Hypothalamus (tissue), 51 donors: ENCODE results near the gene SRD5A3.
A peak's percentile ranks its signal among the peaks of the same experiment; 100 is the strongest.

Experiments
- DNase-seq, 51 donors: peaks; one replicate each; lab custom pipeline; 2025; lab: John Stamatoyannopoulos, UW

SRD5A3 gene

GRCh38 chr4:55369968-55370367 is 23.9 kb downstream of the SRD5A3 start:
- no peak for DNase-seq

DNA sequence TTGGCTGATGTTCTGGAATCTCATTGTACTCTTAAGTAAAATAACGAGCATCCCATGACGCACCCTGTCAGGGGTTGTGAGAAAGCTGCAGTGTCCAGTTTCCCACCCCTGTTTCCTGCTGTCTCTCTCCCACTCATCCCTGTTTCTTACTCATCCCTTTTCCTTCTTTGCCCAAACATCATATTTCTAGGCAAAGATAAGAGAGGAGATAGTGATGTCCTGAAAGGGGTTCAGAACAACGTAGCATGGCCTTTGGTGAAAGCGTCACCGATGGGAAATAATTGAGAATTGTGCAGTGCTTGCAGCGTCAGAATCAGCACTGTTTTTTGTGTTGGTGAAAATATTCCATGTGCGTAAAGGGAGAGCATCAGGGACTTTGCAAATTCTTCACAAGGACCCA is 26.2 kb downstream of the SRD5A3 start:
- DNase-seq, result peak in 1 of 51 donors; percentile 32

GRCh38 chr4:55373461-55373860 is 27.4 kb downstream of the SRD5A3 start:
- peak in 5 of 51 donors; percentile 7 to 29 (median 12) for DNase-seq

DNA sequence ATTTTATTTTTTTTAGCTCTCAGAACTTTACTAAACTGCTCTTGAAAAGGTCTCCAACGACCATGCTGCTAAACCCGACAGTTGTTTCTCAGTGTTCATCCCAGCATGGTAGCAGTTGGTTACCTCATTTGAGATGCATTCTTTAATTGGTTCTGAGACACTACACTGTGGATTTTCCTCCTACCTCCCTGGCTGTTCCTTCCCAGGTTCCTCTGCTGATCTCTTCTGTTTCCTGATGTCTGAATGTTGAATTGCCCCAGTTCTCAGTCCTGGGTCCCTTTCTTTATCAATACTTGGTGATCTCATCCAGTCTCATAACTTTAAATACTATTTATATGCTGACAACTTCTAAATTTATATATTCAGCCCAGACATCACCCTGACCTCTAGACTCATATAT is 30.7 kb downstream of the SRD5A3 start:
- DNase-seq, result no peak

DNA sequence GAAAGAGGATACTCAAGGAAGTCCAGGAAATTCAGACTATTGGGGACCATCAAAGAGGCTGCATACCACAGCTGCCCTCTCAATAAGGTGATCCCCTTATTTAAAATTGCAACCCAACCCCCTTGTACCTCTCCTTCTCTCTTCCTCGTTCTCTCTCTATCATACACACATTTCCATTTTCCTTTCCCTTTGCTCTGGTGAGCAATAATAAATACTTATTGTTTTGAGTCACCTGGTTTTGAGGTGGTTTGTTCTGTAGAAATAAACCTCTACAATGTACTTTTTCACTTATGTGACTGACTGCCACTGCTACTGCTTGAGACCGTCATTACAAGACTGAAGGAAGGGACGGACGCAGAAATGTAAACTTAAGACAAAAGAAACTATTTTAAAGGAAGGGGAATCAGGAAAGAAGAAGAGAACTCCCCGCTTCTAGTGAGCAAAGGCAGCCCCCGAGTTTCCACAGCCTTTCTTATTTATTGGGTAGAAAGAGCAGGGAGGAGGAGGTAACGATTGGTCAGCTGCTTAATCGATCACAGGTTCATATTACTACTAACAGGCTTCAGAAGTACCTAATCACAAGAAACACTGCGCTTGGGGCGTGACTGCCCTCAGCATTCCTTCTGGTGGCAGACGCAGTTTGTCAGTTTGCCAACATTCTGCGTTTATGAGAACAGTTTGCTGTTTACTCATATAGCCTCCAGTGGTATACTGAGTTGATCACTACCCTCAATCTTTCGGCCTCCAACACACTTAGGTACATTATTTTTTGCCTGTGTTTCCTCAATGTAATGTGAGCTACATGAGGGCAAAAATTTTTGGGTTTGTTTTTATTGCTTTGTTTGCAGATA is 32.8 kb downstream of the SRD5A3 start:
- no peak for DNase-seq

- no peak for DNase-seq
Measured at GRCh38 chr4:55380576-55380975, 34.5 kb downstream of the SRD5A3 start.

DNA sequence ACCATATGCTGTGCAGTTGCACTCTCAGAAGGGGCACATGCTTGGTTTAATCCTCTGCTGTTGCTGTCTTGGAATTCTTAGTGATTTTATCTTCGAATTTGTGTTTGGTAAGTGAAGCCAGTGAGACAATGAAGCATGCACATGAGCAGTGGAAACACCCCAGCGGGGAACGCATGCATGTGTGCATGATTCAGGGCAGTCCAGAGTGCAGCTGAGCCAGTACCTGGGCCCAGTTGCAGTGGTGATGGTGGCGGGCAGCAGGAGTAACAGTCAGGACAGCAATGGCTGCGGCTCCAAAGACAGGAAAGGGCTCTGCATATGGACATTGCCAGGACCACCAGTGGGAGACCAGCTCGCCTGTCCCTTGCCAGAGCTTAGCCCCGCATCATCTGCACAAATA is 35.5 kb downstream of the SRD5A3 start:
- DNase-seq, result peak in 2 of 51 donors; percentile 17 to 37

GRCh38 chr4:55382488-55383003 is 36.5 kb downstream of the SRD5A3 start:
- DNase-seq, result no peak

GRCh38 chr4:55385201-55385649 is 39.2 kb downstream of the SRD5A3 start:
- no peak for DNase-seq

DNA sequence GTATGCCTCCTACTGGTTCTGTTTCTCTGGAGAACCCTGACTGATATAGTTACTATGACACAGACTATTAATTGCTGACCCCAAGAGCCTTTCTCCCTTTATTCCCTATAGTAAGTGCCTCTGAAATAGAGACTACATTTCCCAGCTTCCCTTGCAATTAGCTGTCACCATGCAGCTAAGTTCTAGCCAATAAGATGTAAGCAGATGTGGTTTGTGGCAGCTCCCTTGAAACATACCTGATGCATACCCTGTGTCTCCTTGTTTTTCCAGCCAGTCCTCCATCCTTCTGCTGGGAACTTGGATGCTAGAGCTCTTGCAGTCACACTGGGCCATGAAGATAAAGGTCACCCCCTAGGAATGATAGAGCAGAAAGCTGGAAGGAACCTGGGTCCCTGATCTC is 40.0 kb downstream of the SRD5A3 start:
- peak in 1 of 51 donors; percentile 27 for DNase-seq

- no peak for DNase-seq
Measured at GRCh38 chr4:55386840-55387239, 40.8 kb downstream of the SRD5A3 start.

DNA sequence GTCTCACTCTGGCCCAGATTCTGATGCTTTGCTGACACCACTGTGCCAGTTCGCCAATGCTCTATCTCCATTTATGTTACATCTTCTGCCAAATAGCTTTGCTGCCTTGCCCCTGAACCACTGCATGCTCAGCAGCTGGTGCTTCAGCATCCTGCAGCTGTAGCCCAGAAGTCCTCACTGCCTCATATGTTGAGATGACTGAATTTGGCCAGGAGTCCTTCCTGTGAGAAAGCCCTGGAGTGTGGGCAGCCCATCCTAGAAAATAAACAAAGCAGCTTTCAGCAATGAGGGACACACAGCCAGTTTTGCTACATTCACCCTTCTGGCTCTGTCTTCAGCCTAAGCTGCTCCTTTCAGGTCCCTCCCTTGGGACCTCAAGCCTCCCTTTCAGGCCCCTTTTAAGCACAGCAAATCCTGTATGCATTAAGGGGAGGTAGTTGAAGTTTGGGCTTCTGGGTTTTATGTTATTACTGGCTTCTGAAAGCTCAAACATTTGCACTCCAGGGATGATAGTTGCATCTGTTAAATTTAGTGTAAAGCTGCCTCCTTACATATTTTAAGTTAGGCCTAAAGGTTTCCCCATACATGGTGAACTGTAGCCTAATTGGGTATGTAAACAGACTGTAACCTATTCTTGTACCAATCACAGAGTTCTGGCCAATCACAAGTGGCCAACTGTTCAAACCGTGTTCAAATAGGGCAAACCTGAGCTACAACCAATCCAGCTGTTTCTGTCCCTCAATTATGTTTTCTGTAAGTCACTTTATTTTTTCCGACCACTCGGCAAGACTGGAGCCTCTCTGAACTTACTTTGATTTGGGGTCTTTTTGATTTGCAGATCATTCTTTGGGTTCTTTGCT is 47.6 kb downstream of the SRD5A3 start:
- DNase-seq, result peak in 20 of 51 donors; percentile 7 to 66 (median 24)

GRCh38 chr4:55395218-55395528 is 49.1 kb downstream of the SRD5A3 start:
- no peak for DNase-seq

DNA sequence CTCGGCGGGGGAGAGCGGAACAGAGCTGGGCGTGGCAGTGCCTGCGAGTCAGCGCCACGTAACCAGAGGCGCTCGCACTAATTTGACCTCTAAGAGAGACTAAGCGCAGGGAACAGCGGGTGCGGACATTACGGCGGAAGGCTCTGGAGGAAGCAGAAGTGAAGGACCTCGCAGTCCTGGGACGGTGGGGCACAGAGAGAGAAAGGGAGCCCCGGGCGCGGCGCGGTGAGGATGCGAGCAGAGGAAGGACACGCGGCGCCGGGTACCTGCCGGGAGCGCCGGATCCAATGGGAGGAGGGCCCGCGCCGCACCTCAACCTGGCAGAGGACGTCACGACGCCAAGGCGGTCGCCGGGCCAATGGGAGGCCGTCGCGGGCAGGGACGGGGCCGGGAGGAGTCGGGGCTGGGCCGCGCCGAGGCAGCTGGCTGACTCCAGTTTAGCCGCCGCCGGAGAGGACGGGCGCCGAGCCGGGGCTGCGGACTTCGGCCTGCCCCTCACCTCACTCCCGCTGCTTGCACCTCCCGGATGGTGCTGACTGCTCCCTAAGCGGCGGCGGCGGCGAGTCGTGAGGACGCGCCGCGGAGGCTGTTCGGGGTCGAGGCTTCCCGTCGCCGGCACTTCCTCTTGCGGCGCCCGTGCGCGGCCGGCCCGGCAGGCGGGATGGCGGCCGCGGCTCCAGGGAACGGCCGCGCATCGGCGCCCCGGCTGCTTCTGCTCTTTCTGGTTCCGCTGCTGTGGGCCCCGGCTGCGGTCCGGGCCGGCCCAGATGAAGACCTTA is 49.7 kb downstream of the SRD5A3 start, which contains the start of gene TMEM165:
Gene TMEM165 (plus strand): TSS at position 429 of the 779 bp plus-strand sequence. CDS start 233 bp downstream, at position 662.
- DNase-seq, result peak; percentile 18 to 95 (median 83)

DNA sequence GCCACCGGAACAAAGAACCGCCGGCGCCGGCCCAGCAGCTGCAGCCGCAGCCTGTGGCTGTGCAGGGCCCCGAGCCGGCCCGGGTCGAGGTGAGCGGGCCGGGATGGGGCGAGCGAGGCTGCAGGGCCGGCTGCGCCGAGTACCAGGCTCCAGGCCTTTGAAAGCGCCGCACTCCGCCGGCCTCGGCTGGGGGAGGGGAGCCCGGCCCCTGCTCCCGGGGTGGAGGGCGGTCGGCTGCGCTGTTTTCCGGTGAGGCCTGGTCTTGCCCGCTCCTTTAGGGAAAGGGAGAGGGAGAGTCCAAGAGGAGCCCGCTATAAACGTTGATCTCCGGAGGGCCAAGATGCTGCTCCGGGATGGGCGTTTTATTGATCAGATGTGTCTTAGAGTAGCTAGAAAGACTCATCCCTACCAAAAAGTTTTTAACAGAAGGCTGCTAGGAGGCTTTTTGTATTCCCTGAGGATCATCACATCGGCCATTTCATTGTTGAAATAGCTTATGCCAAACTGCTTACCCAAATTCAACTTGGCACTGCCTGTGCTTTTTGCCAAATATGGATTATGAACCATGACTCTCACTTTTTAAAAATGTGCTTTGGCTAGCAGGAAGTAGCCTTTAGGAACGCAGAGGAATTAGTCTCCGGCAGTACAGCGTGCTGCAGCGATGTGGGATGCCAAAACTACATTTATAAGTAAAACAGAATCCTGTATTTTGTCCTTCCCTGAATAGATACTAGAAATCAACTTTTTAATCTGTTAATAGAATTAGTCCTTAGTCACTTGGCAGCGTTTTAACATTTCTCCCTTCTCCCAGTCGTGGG is 50.5 kb downstream of the SRD5A3 start:
- DNase-seq, result peak in 33 of 51 donors; percentile 7 to 70 (median 29)

DNA sequence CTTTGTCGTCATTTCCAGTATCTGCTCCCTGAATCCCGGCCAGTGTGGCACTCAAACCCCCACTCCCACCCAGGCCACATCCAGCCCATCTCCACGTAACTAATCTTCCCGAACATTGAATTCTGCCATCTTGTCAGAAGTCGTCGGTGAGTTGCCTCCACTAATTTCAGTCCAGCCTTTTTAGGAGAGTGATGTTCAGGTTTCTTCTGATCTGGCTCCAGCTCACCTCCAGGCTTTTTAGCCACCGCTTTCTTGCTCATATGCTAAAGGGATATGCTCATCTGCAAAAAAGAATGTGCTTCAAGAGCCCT is 51.0 kb downstream of the SRD5A3 start:
- DNase-seq, result peak in 6 of 51 donors; percentile 9 to 53 (median 16)

DNA sequence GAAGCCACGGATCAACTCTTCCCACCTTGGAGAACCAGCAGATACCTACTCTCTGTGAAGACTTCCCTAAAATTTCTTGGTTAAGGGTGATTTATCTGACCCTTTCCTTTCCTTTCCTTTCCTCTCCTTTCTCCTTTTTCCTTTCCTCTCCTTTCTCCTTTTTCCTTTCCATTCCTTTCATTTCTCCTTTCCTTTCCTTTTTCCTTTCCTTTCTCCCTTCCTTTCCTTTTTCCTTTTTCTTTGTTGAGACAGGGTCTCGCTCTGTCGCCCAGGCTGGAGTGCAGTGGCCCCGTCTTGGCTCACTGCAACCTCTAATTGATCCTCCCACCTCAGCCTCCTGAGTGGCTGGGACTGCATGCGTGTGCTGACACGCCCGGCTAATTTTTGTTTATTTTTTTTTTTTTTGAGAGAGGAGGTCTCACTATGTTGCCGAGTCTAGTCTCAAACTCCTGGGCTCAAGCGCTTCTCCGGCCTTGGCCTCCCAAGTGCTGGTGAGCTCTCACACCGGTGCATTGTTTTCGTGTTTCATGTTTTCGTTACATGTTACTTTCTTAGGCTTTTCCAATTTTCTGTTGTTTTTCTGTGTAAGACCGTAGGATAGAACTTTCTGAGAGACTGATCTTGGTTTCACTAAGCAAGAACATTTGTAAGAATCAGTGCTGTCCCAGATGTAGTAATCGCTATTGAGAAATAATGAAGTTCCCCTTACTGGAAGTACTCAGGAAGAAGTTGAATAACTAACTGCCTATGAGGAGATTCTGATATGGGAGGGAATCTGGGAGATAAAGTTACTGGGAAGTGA is 51.7 kb downstream of the SRD5A3 start:
- peak in 1 of 51 donors; percentile 32 for DNase-seq

DNA sequence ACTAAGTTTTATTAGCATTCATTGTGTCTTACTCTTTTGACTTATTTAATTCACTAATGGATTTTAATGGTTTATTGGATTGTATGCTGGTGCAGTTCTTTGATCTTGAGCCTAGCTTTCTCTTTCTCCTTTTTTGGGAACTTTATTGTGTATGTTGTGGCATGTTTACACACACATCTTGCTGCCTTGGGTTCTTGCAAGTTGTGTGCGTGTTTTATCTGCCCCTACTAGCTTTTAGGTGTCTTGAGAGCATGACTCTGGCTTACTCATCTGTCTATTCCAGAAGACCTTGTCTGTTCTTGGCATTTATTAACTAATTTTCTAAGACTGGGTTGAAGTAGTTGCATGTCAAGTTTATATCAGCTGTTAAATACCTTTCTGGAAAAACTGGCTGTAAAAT is 52.4 kb downstream of the SRD5A3 start:
- DNase-seq, result peak in 1 of 51 donors; percentile 27

DNA sequence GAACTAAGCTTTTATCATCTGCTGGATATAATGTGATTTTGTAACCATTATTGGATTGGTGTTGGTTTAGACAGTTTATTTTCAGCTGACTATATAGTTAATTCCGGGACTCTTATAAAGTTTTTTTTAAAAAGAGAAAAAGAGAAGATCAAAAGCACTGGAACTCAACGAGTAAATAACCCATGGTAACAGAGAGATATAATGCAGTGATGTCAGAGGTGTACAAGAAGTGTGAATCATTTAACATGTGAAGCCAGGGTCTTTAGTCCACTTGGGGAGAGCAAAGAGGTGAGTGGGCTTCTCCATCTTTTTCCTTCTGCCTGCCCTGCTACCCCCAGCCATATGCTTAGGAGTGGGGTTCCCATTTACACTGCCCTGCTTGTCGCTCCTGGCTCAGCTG is 52.9 kb downstream of the SRD5A3 start:
- peak in 4 of 51 donors; percentile 6 to 17 (median 12) for DNase-seq
